Esophagus squamous epithelium (tissue), 4 donors: ENCODE results near the gene ARVCF.

Source experiments
- CTCF ChIP-seq, 6 experiments: fragments of 450-650 bp in 4 of 6; fragments of 200-600 bp in 2 of 6; sonication (generic) in 2 of 6; IDR thresholded peaks; one replicate each; pipeline ENCODE4 v1.5.1; 2016 to 2019; ENCODE audit warnings: antibody characterized with exemption in 6 of 6, mild to moderate bottlenecking in 4 of 6, moderate library complexity in 4 of 6
- POLR2A ChIP-seq, 4 donors: fragments of 450-650 bp; IDR thresholded peaks; one replicate each; pipeline ENCODE4 v1.6.1; 2017; ENCODE audit warnings: antibody characterized with exemption in 4 of 4, mild to moderate bottlenecking in 4 of 4, moderate library complexity in 3 of 4

GRCh38 chr22:20001082-20001638 lies 15.5 kb downstream of the ARVCF start:
- TF ChIP-seq CTCF (IDR thresholded peaks at IDR 0.05) = no peak
- no peak for TF ChIP-seq POLR2A (IDR thresholded peaks at IDR 0.05)
